Stimulated activated CD8-positive, alpha-beta memory T cell treated with anti-CD3 and anti-CD28 coated beads, Interleukin-7, amount 100 ng/mL, for 48 hours (primary cell): ENCODE measurements around the gene NDE1.
"Not testable (repeated sequence)": the region's sequence is repeated elsewhere in the genome, so short reads cannot be mapped to it uniquely, and the experiment has no call there.

Experiments used
- DNase-seq, 2 donors: peaks; one replicate each; pipeline ENCODE4 v3.0.0-alpha.2; 2020; ENCODE audit warnings: low read depth in 1 of 2; ENCODE audit errors: extremely low read depth in 1 of 2

Gene NDE1

GRCh38 chr16:15649311-15649710 lies 734 bp upstream of the NDE1 start:
- DNase-seq: not testable (repeated sequence)

- no peak for DNase-seq
Measured at GRCh38 chr16:15649727-15650018, 372 bp upstream of the NDE1 start.

GRCh38 chr16:15650698-15651171 lies 690 bp downstream of the NDE1 start:
- peak in 1 of 2 donors; percentile 23 for DNase-seq

- no peak for DNase-seq
Measured at GRCh38 chr16:15652293-15653001, 2.4 kb downstream of the NDE1 start.

GRCh38 chr16:15653227-15653626 lies 3.2 kb downstream of the NDE1 start:
- no peak for DNase-seq

GRCh38 chr16:15654591-15654990 lies 4.5 kb downstream of the NDE1 start:
- no peak for DNase-seq

- DNase-seq: not testable (repeated sequence)
Measured at GRCh38 chr16:15655561-15655960, 5.5 kb downstream of the NDE1 start.

- DNase-seq: no peak
Measured at GRCh38 chr16:15658149-15658548, 8.1 kb downstream of the NDE1 start.

- DNase-seq: no peak
Measured at GRCh38 chr16:15658556-15658955, 8.5 kb downstream of the NDE1 start.

GRCh38 chr16:15660203-15660601 lies 10.2 kb downstream of the NDE1 start:
- DNase-seq: no peak

GRCh38 chr16:15665107-15665506 lies 15.1 kb downstream of the NDE1 start:
- DNase-seq: no peak

- DNase-seq: no peak
Measured at GRCh38 chr16:15667091-15667742, 17.2 kb downstream of the NDE1 start.

GRCh38 chr16:15671530-15672117 lies 21.6 kb downstream of the NDE1 start:
- no peak for DNase-seq

- DNase-seq: not testable (repeated sequence)
Measured at GRCh38 chr16:15672127-15672513, 22.1 kb downstream of the NDE1 start.

- peak; percentile 27 to 47 for DNase-seq
Measured at GRCh38 chr16:15672514-15673167, 22.6 kb downstream of the NDE1 start.

- no peak for DNase-seq
Measured at GRCh38 chr16:15674571-15674970, 24.5 kb downstream of the NDE1 start.

- no peak for DNase-seq
Measured at GRCh38 chr16:15676506-15676905, 26.5 kb downstream of the NDE1 start.

GRCh38 chr16:15677447-15677846 lies 27.4 kb downstream of the NDE1 start:
- no peak for DNase-seq

GRCh38 chr16:15682105-15682570 lies 32.1 kb downstream of the NDE1 start:
- DNase-seq: peak; percentile 7 to 26

GRCh38 chr16:15686287-15686686 lies 36.2 kb downstream of the NDE1 start:
- DNase-seq: no peak

GRCh38 chr16:15689290-15689689 lies 39.2 kb downstream of the NDE1 start:
- no peak for DNase-seq

GRCh38 chr16:15690296-15690695 lies 40.3 kb downstream of the NDE1 start:
- DNase-seq: no peak
